Esophagus muscularis mucosa (tissue), 4 donors: ENCODE data around the gene TMEM174. TPM values are rescaled to one million over a fixed set of nuclear protein-coding genes. Genes with fewer than 3 reads are reported as not detected.

Experiments
- DNase-seq: peaks from one replicate; pipeline ENCODE4 v3.0.0-alpha.2; 2017; ENCODE audit errors: extremely low spot score
- H3K27ac ChIP-seq, 4 donors: fragments of 200-600 bp; sonication (generic); replicated peaks in 1 of 4; 1 replicate in 3 of 4; 2 replicates in 1 of 4; pipeline ENCODE4 v1.5.1; 2016 to 2019; ENCODE audit warnings: mild to moderate bottlenecking in 1 of 4
- H3K27me3 ChIP-seq, 4 donors: fragments of 200-600 bp; sonication (generic); one replicate each; pipeline versions ENCODE4 v1.5.1 to v1.6.0; 2016 to 2019
- H3K36me3 ChIP-seq, 4 donors: fragments of 200-600 bp; sonication (generic); one replicate each; pipeline ENCODE4 v1.5.1; 2016 to 2019
- H3K4me1 ChIP-seq, 4 donors: fragments of 200-600 bp; sonication (generic); one replicate each; pipeline ENCODE4 v1.5.1; 2016 to 2019
- H3K4me3 ChIP-seq, 4 donors: fragments of 200-600 bp; sonication (generic); 1 replicate in 2 of 4; 2 replicates in 2 of 4; pipeline ENCODE4 v1.5.1; 2016 to 2019; ENCODE audit warnings: mild to moderate bottlenecking in 4 of 4, moderate library complexity in 1 of 4
- H3K9me3 ChIP-seq, 4 donors: fragments of 200-600 bp; sonication (generic); 1 replicate in 3 of 4; 2 replicates in 1 of 4; pipeline ENCODE4 v1.5.1; 2016 to 2019
- CTCF ChIP-seq, 3 experiments: fragments of 200-600 bp in 2 of 3; fragments of 450-650 bp in 1 of 3; sonication (generic) in 2 of 3; IDR thresholded peaks; one replicate each; pipeline ENCODE4 v1.5.1; 2017 to 2019; ENCODE audit warnings: antibody characterized with exemption in 3 of 3, mild to moderate bottlenecking in 2 of 3, moderate library complexity in 1 of 3
- EP300 ChIP-seq: sonication (generic); formaldehyde crosslinking; IDR thresholded peaks from one replicate; pipeline ENCODE4 v1.6.1; 2017; ENCODE audit warnings: antibody characterized with exemption
- POLR2A ChIP-seq: fragments of 450-650 bp; IDR thresholded peaks from one replicate; pipeline ENCODE4 v1.6.1; 2017; ENCODE audit warnings: antibody characterized with exemption, moderate library complexity, mild to moderate bottlenecking, low read depth
- POLR2AphosphoS5 ChIP-seq, 2 donors: sonication (generic); formaldehyde crosslinking; IDR thresholded peaks; one replicate each; pipeline ENCODE4 v1.6.1; 2017; ENCODE audit warnings: antibody characterized with exemption in 2 of 2
- WGBS: methylation state at CpG from one replicate; pipeline ENCODE4 v1.1.5; 2018; 5-methylcytosine and 5-hydroxymethylcytosine counted together
- intact Hi-C: fragments of 100-400 bp; cut with DNase I; formaldehyde crosslinking; loops from one replicate; pipeline ENCODE4 v1.15.1; 2023
- total RNA-seq, 4 donors: library from RNA; depleted of rRNA; stranded (reverse); fragments of >200 nt; gene quantifications; one replicate each; pipeline versions ENCODE4 v1.1.0 to v1.2.1, GENCODE V29; 2016

TMEM174 gene
- total RNA-seq, 4 donors from 2014 or later = not detected

GRCh38 chr5:73129143-73129542 is 43.9 kb upstream of the TMEM174 start:
- WGBS = 96% methylated on average over 5 of the region's 5 CpGs
- no peak for DNase-seq
- Histone ChIP-seq H3K27me3 (peaks cover 0 to 19% (median 0%) of the 10 kb centered on the region in 4 donors), H3K9me3 (no peaks in the 10 kb centered on the region), H3K4me3 (no peak overlapping the region), H3K4me1 (no peaks in the 10 kb centered on the region), H3K36me3 (no peaks in the 10 kb centered on the region), H3K27ac (no peak overlapping the region)
- TF ChIP-seq POLR2AphosphoS5 (IDR thresholded peaks at IDR 0.05) = no peak
- TF ChIP-seq EP300 = no peak
- TF ChIP-seq POLR2A = no peak
- no peak for TF ChIP-seq CTCF (IDR thresholded peaks at IDR 0.05)
- intact Hi-C loops = no loop called here

- 75% methylated on average over 1 of the region's 1 CpG for WGBS
- H3K36me3 ChIP-seq = no peaks in the 10 kb centered on the region
- TF ChIP-seq EP300 (no peak), POLR2AphosphoS5 (IDR thresholded peaks at IDR 0.05) (no peak), CTCF (IDR thresholded peaks at IDR 0.05) (no peak), POLR2A (no peak)
These were observed 42.2 kb upstream of the TMEM174 start for GRCh38 chr5:73130811-73131210.

GRCh38 chr5:73131711-73132425 is 41.1 kb upstream of the TMEM174 start:
- no peaks in the 10 kb centered on the region for H3K4me1 ChIP-seq
- H3K27me3 ChIP-seq = peaks cover 0 to 17% (median 0%) of the 10 kb centered on the region in 4 donors
- H3K36me3 ChIP-seq = no peaks in the 10 kb centered on the region
- no peak overlapping the region for H3K4me3 ChIP-seq
- WGBS = 83% methylated on average over 3 of the region's 3 CpGs
- no peak for DNase-seq
- H3K9me3 ChIP-seq = no peaks in the 10 kb centered on the region
- no peak overlapping the region for H3K27ac ChIP-seq
- intact Hi-C loops = no loop called here
- TF ChIP-seq POLR2AphosphoS5 (IDR thresholded peaks at IDR 0.05) (no peak), POLR2A (no peak), EP300 (no peak), CTCF (IDR thresholded peaks at IDR 0.05) (no peak)

More at GRCh38 chr5:73130811-73131210, 42.2 kb upstream of the TMEM174 start:
- no peaks in the 10 kb centered on the region for H3K4me1 ChIP-seq
- H3K4me3 ChIP-seq = no peak overlapping the region
- H3K27ac ChIP-seq = no peak overlapping the region
- intact Hi-C loops = no loop called here
- H3K27me3 ChIP-seq = peaks cover 0 to 10% (median 0%) of the 10 kb centered on the region in 4 donors
- no peaks in the 10 kb centered on the region for H3K9me3 ChIP-seq
- no peak for DNase-seq

- DNase-seq = no peak
- Histone ChIP-seq H3K4me1 (no peaks in the 10 kb centered on the region), H3K27ac (no peak overlapping the region), H3K27me3 (peaks cover 0 to 23% (median 0%) of the 10 kb centered on the region in 4 donors), H3K4me3 (no peak overlapping the region), H3K9me3 (no peaks in the 10 kb centered on the region), H3K36me3 (no peaks in the 10 kb centered on the region)
- TF ChIP-seq POLR2AphosphoS5 (IDR thresholded peaks at IDR 0.05) (no peak), CTCF (IDR thresholded peaks at IDR 0.05) (no peak), POLR2A (no peak), EP300 (no peak)
- WGBS = 92% methylated on average over 2 of the region's 2 CpGs
- intact Hi-C loops = no loop called here
These were observed 40.2 kb upstream of the TMEM174 start for GRCh38 chr5:73132759-73133158.
